ENCODE results near the gene DAAM1.

DAAM1 gene

DNA sequence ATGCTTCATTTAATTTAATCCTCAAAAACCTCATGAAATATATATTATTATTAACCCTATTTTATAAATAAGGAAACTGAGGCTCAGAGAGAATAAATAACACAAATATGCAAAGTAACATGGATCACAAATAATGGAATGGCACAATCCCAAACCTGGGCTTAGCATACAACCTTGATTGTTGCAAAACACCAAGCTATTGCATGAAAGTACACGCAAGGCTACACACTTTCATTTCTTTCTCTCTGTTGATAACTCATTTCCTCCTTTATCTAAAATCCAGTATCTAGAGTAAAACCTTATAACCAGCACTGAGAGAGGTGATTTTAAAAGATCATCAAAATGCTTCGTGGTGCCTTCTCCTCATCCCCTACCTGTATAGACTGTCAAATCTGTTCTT, 2.8 kb upstream of the DAAM1 start:
- Histone ChIP-seq H3K4me2 (ENCODE audit: low read length) (peak overlapping the region; percentile 35), H3K4me1 (ENCODE audit: low read length) (peaks cover 18% of the 10 kb centered on the region), H3K9ac (ENCODE audit: low read length) (no peak overlapping the region), H3K4me3 (ENCODE audit: low read length) (no peak overlapping the region), H4K20me1 (ENCODE audit: insufficient read depth, low read length) (no peaks in the 10 kb centered on the region), H2AFZ (ENCODE audit: low read depth, low read length) (no peak overlapping the region), H3K36me3 (replicated peaks; ENCODE audit: low read depth, low read length) (no peaks in the 10 kb centered on the region), H3K27me3 (ENCODE audit: low read depth, low read length) (peaks cover 33% of the 10 kb centered on the region), H3K79me2 (ENCODE audit: low read length) (peaks cover 12% of the 10 kb centered on the region), H3K9me3 (ENCODE audit: insufficient read depth, low read length) (no peaks in the 10 kb centered on the region), H3K27ac (ENCODE audit: low read length) (no peak overlapping the region)
- no peak for TF ChIP-seq CTCF (IDR thresholded peaks at IDR 0.05; ENCODE audit: low read depth, low read length)
- TF ChIP-seq EZH2phosphoT487 (IDR thresholded peaks at IDR 0.05; ENCODE audit: low read depth), result no peak

DNA sequence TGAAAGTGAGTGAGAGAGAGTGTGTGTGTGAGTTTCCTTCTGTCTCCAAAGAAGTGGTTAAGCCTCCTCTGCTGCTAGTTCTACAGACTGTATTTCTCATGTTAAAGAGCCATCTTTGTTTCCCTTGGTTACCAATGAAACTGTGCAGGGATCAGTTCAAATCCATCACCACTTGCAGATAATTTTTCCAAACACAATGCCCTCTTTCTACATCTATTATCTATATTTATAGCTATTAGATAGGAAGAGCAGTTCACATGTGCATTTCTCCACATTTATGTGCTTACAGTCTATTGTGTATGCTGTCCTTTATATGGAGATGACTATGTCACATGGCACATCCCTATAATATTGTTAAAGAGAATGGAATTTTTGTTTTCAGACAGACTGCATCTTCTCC, 2.2 kb upstream of the DAAM1 start:
- no peak overlapping the region for H3K27ac ChIP-seq (ENCODE audit: low read length)
- H3K4me2 ChIP-seq (ENCODE audit: low read length), result no peak overlapping the region
- peaks cover 24% of the 10 kb centered on the region for H3K4me1 ChIP-seq (ENCODE audit: low read length)
- H3K27me3 ChIP-seq (ENCODE audit: low read depth, low read length), result peaks cover 29% of the 10 kb centered on the region
- H3K79me2 ChIP-seq (ENCODE audit: low read length), result peaks cover 19% of the 10 kb centered on the region
- no peak for TF ChIP-seq EZH2phosphoT487 (IDR thresholded peaks at IDR 0.05; ENCODE audit: low read depth)
- no peak for TF ChIP-seq CTCF (IDR thresholded peaks at IDR 0.05; ENCODE audit: low read depth, low read length)
- no peak overlapping the region for H3K4me3 ChIP-seq (ENCODE audit: low read length)
- H4K20me1 ChIP-seq (ENCODE audit: insufficient read depth, low read length), result no peaks in the 10 kb centered on the region
- H3K9ac ChIP-seq (ENCODE audit: low read length), result no peak overlapping the region
- no peaks in the 10 kb centered on the region for H3K9me3 ChIP-seq (ENCODE audit: insufficient read depth, low read length)
- H3K36me3 ChIP-seq (replicated peaks; ENCODE audit: low read depth, low read length), result no peaks in the 10 kb centered on the region
- H2AFZ ChIP-seq (ENCODE audit: low read depth, low read length), result no peak overlapping the region

DNA sequence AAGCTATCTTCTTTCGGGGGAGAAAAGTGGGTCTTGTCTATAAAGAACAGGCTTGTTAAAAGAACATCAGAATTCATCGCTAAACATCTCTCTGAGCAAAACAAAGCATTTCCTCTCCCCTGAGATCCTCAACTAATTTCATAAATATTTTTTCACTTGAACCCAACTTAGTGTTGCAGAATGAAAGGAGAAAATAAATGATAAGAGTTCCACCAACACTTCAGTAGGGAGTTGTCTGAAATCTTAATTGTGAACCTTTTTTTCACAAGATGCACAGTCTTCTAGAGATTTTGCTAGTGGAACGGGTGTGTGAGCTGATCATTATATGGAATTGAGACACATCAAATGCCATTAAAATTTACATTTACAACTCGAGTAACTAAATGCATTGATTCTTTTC, 1.3 kb upstream of the DAAM1 start:
- H3K4me1 ChIP-seq (ENCODE audit: low read length), result peaks cover 27% of the 10 kb centered on the region
- no peak for TF ChIP-seq EZH2phosphoT487 (IDR thresholded peaks at IDR 0.05; ENCODE audit: low read depth)
- no peak for TF ChIP-seq CTCF (IDR thresholded peaks at IDR 0.05; ENCODE audit: low read depth, low read length)
- 0 out of 2 replicates have a peak overlapping the region, but pooled peaks have one; percentile 58 for H3K9ac ChIP-seq (ENCODE audit: low read length)
- H3K27ac ChIP-seq (ENCODE audit: low read length), result no peak overlapping the region
- peaks cover 2% of the 10 kb centered on the region; the same call in 1 of the 2 replicates for H4K20me1 ChIP-seq (ENCODE audit: insufficient read depth, low read length)
- no peak overlapping the region for H2AFZ ChIP-seq (ENCODE audit: low read depth, low read length)
- H3K4me3 ChIP-seq (ENCODE audit: low read length), result peak overlapping the region; percentile 80
- H3K79me2 ChIP-seq (ENCODE audit: low read length), result peaks cover 27% of the 10 kb centered on the region
- H3K9me3 ChIP-seq (ENCODE audit: insufficient read depth, low read length), result no peaks in the 10 kb centered on the region
- no peaks in the 10 kb centered on the region for H3K36me3 ChIP-seq (replicated peaks; ENCODE audit: low read depth, low read length)
- peak overlapping the region; percentile 80 for H3K4me2 ChIP-seq (ENCODE audit: low read length)
- peaks cover 28% of the 10 kb centered on the region for H3K27me3 ChIP-seq (ENCODE audit: low read depth, low read length)

DNA sequence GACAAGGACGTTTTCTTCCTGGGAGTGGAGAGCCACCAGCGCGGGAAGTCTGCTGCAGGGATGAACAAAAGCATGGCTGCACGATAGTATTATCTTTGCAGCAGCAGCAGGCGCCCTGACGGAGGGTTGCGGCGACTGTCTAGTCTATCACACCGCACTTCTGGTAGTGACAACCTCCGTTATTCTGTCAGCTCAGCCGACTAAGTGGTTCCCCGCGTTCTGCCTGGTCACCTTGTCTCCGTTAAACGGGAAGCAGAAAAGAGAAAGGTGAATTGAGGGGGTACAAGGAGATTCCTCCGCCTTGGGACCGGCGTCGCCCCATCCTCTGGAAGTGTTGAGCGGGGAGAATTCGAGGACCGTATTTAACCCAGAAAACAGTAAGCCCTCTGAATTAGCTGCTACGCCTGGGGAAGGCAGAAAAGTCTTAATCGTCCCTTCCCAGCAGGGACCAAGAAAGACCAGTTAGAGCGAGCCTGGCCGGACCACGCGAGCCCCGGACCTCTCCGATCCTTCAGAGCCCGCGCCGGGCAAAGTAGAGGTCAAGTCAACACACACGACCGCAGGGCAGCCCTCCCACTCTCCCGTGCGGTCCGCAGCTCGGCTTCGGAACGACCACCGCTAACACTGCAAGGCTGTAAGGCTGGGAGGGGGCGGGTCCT, 536 bp upstream of the DAAM1 start:
- Histone ChIP-seq H3K4me1 (ENCODE audit: low read length) (peaks cover 27% of the 10 kb centered on the region), H3K27ac (ENCODE audit: low read length) (no peak overlapping the region), H4K20me1 (ENCODE audit: insufficient read depth, low read length) (peaks cover 2% of the 10 kb centered on the region; the same call in 1 of the 2 replicates), H3K9me3 (ENCODE audit: insufficient read depth, low read length) (no peaks in the 10 kb centered on the region), H3K79me2 (ENCODE audit: low read length) (peaks cover 35% of the 10 kb centered on the region), H3K27me3 (ENCODE audit: low read depth, low read length) (peaks cover 28% of the 10 kb centered on the region), H3K36me3 (replicated peaks; ENCODE audit: low read depth, low read length) (no peaks in the 10 kb centered on the region), H3K4me3 (ENCODE audit: low read length) (peak overlapping the region; percentile 80), H2AFZ (ENCODE audit: low read depth, low read length) (peak overlapping the region; percentile 59), H3K9ac (ENCODE audit: low read length) (peak overlapping the region; percentile 58), H3K4me2 (ENCODE audit: low read length) (peak overlapping the region; percentile 80)
- TF ChIP-seq EZH2phosphoT487 (IDR thresholded peaks at IDR 0.05; ENCODE audit: low read depth), result no peak
- no peak for TF ChIP-seq CTCF (IDR thresholded peaks at IDR 0.05; ENCODE audit: low read depth, low read length)
